GM23248 (cell line): Measurements from ENCODE around the gene CMC2.

Experiments used
- EZH2 ChIP-seq: fragments of 200-600 bp; sonication (generic); IDR thresholded peaks from 2 replicates; pipeline ENCODE4 v1.6.1; 2018; ENCODE audit warnings: antibody characterized with exemption, mild to moderate bottlenecking; ENCODE audit not compliant: insufficient read depth, poor library complexity, severe bottlenecking
- EZH2phosphoT487 ChIP-seq: fragments of 200-600 bp; sonication (generic); IDR thresholded peaks from 2 replicates; pipeline ENCODE4 v1.6.1; 2018; ENCODE audit warnings: antibody characterized with exemption, moderate library complexity, mild to moderate bottlenecking, low read depth; ENCODE audit not compliant: insufficient read depth

DNA sequence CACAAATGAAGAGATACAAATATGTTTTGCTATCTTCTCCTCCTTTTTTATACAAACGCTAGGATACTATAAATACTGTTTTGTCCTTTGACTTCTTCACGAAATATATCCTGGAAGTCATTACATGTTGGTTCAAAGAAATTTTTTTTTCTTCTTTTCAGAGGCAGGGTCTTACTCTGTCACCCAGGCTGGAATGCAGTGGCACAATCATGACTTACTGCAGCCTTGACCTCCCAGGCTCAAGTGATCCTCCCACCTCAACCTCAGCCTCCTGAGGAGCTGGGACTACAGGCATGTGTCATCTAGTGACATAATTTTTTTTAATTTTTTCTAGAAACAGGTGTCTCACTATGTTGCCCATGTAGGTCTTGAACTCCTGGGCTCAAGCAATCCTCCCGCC is 16.1 kb downstream of the CMC2 start:
- TF ChIP-seq EZH2: no peak
- TF ChIP-seq EZH2phosphoT487: no peak
